Mesodermal cell (in vitro differentiated cells): ENCODE results near the gene CSNK1A1.
A peak's percentile ranks its signal among the peaks of the same experiment; 100 is the strongest.
"Not testable (repeated sequence)": the region's sequence is repeated elsewhere in the genome, so short reads cannot be mapped to it uniquely, and the experiment has no call there.

ENCODE experiments used
- H3K27ac ChIP-seq: 2 replicates; pipeline ENCODE4 v1.7.0; 2013; ENCODE audit warnings: mild to moderate bottlenecking, low read depth, low read length, moderate library complexity; ENCODE audit not compliant: severe bottlenecking
- H3K36me3 ChIP-seq: 2 replicates; pipeline ENCODE4 v1.7.1; 2013; ENCODE audit warnings: mild to moderate bottlenecking, low read length, moderate library complexity; ENCODE audit not compliant: control insufficient read depth, insufficient read depth
- H3K4me1 ChIP-seq: one replicate; pipeline ENCODE4 v1.7.1; 2013; ENCODE audit warnings: mild to moderate bottlenecking, low read length; ENCODE audit not compliant: insufficient read depth, control insufficient read depth, poor library complexity, severe bottlenecking
- H3K4me3 ChIP-seq: 2 replicates; pipeline ENCODE4 v1.7.0; 2013; ENCODE audit warnings: low read length, control low read depth, mild to moderate bottlenecking; ENCODE audit not compliant: insufficient read depth, poor library complexity, severe bottlenecking; ENCODE audit errors: extremely low read depth
- H3K9me3 ChIP-seq: 2 replicates; pipeline ENCODE4 v1.7.1; 2013; ENCODE audit warnings: mild to moderate bottlenecking, low read length, moderate library complexity; ENCODE audit not compliant: control insufficient read depth
- WGBS, 2 experiments: methylation state at CpG; one replicate each; pipeline ENCODE4 v1.1.5; 2013; ENCODE audit warnings: missing lambda C conversion rate in 2 of 2; ENCODE audit not compliant: insufficient coverage in 2 of 2; 5-methylcytosine and 5-hydroxymethylcytosine counted together

The CSNK1A1 gene

GRCh38 chr5:149549461-149550267, 1.6 kb downstream of the CSNK1A1 start:
- Histone ChIP-seq H3K4me1 (peaks cover 15% of the 10 kb centered on the region), H3K36me3 (peaks cover 57% of the 10 kb centered on the region), H3K9me3 (no peaks in the 10 kb centered on the region), H3K27ac (peak overlapping the region; percentile 96), H3K4me3 (peak overlapping the region; percentile 98)
- 0% methylated on average over 19 to 22 of the region's 25 CpGs for WGBS, 2 experiments

GRCh38 chr5:149546974-149547373, 4.3 kb downstream of the CSNK1A1 start:
- peaks cover 3% of the 10 kb centered on the region for H3K4me1 ChIP-seq
- H3K27ac ChIP-seq = no peak overlapping the region
- H3K36me3 ChIP-seq = peaks cover 78% of the 10 kb centered on the region
- H3K4me3 ChIP-seq = peak overlapping the region; percentile 98
- H3K9me3 ChIP-seq = no peaks in the 10 kb centered on the region

GRCh38 chr5:149545327-149545726, 5.9 kb downstream of the CSNK1A1 start:
- Histone ChIP-seq H3K36me3 (peaks cover 91% of the 10 kb centered on the region), H3K4me3 (no peak overlapping the region), H3K9me3 (no peaks in the 10 kb centered on the region), H3K27ac (no peak overlapping the region), H3K4me1 (peaks cover 3% of the 10 kb centered on the region)
- 92 to 100% methylated on average over 6 of the region's 6 CpGs for WGBS, 2 experiments

GRCh38 chr5:149544028-149544420, 7.2 kb downstream of the CSNK1A1 start:
- peaks cover 83% of the 10 kb centered on the region for H3K36me3 ChIP-seq

GRCh38 chr5:149543361-149544027, 7.7 kb downstream of the CSNK1A1 start:
- H3K4me3 ChIP-seq = no peak overlapping the region
- no peaks in the 10 kb centered on the region for H3K9me3 ChIP-seq
- peaks cover 82% of the 10 kb centered on the region for H3K36me3 ChIP-seq
- no peak overlapping the region for H3K27ac ChIP-seq
- peaks cover 3% of the 10 kb centered on the region for H3K4me1 ChIP-seq
- 93% methylated on average over 4 of the region's 8 CpGs; no CpG with 5 or more reads in 1 of the 2 experiments for WGBS, 2 experiments

More at GRCh38 chr5:149544028-149544420, 7.2 kb downstream of the CSNK1A1 start:
- Histone ChIP-seq H3K27ac (no peak overlapping the region), H3K4me3 (no peak overlapping the region), H3K4me1 (peaks cover 3% of the 10 kb centered on the region), H3K9me3 (no peaks in the 10 kb centered on the region)
- 90% methylated on average over 3 of the region's 3 CpGs; no CpG with 5 or more reads in 1 of the 2 experiments for WGBS, 2 experiments

GRCh38 chr5:149541893-149542292, 9.3 kb downstream of the CSNK1A1 start:
- Histone ChIP-seq H3K4me1 (peaks cover 3% of the 10 kb centered on the region), H3K9me3 (no peaks in the 10 kb centered on the region), H3K4me3 (no peak overlapping the region), H3K27ac (no peak overlapping the region), H3K36me3 (peaks cover 82% of the 10 kb centered on the region)
- 93 to 94% methylated on average over 3 to 5 of the region's 6 CpGs for WGBS, 2 experiments

GRCh38 chr5:149540089-149540488, 11.2 kb downstream of the CSNK1A1 start:
- H3K36me3 ChIP-seq = peaks cover 84% of the 10 kb centered on the region

GRCh38 chr5:149537374-149537975, 13.8 kb downstream of the CSNK1A1 start:
- WGBS, 2 experiments = no CpG with 5 or more reads among the region's 1 CpG
- peaks cover 77% of the 10 kb centered on the region for H3K36me3 ChIP-seq
- no peaks in the 10 kb centered on the region for H3K9me3 ChIP-seq
- no peak overlapping the region for H3K27ac ChIP-seq
- no peak overlapping the region for H3K4me3 ChIP-seq
- no peaks in the 10 kb centered on the region for H3K4me1 ChIP-seq

More at GRCh38 chr5:149540089-149540488, 11.2 kb downstream of the CSNK1A1 start:
- no peak overlapping the region for H3K4me3 ChIP-seq
- H3K27ac ChIP-seq = no peak overlapping the region
- no peaks in the 10 kb centered on the region for H3K9me3 ChIP-seq
- peaks cover 2% of the 10 kb centered on the region for H3K4me1 ChIP-seq
- 100% methylated on average over 1 of the region's 3 CpGs; no CpG with 5 or more reads in 1 of the 2 experiments for WGBS, 2 experiments

GRCh38 chr5:149535787-149536186, 15.5 kb downstream of the CSNK1A1 start:
- H3K9me3 ChIP-seq, H3K4me3 ChIP-seq, H3K27ac ChIP-seq, H3K4me1 ChIP-seq: not testable (repeated sequence)
- WGBS, 2 experiments = 75 to 90% methylated on average over 6 of the region's 6 CpGs
- H3K36me3 ChIP-seq = peaks cover 80% of the 10 kb centered on the region

GRCh38 chr5:149532413-149532812, 18.8 kb downstream of the CSNK1A1 start:
- no peaks in the 10 kb centered on the region for H3K9me3 ChIP-seq
- H3K27ac ChIP-seq = no peak overlapping the region
- H3K36me3 ChIP-seq = peaks cover 73% of the 10 kb centered on the region
- no peak overlapping the region for H3K4me3 ChIP-seq
- H3K4me1 ChIP-seq = peaks cover under 1% of the 10 kb centered on the region
- no CpG with 5 or more reads among the region's 7 CpGs for WGBS, 2 experiments
